Stimulated activated CD4-positive, alpha-beta T cell treated with anti-CD3 and anti-CD28 coated beads, Interleukin-1b, Interleukin-23, amount 100 ng/mL, for 24 hours (primary cell): ENCODE data around the gene HMGCS1.
"Not testable (repeated sequence)": the region's sequence is repeated elsewhere in the genome, so short reads cannot be mapped to it uniquely, and the experiment has no call there.

Experiments used
- DNase-seq, 4 experiments: peaks; one replicate each; pipeline ENCODE4 v3.0.0-alpha.2; 2020; ENCODE audit warnings: low read depth in 4 of 4, low spot score in 1 of 4

Gene HMGCS1

DNA sequence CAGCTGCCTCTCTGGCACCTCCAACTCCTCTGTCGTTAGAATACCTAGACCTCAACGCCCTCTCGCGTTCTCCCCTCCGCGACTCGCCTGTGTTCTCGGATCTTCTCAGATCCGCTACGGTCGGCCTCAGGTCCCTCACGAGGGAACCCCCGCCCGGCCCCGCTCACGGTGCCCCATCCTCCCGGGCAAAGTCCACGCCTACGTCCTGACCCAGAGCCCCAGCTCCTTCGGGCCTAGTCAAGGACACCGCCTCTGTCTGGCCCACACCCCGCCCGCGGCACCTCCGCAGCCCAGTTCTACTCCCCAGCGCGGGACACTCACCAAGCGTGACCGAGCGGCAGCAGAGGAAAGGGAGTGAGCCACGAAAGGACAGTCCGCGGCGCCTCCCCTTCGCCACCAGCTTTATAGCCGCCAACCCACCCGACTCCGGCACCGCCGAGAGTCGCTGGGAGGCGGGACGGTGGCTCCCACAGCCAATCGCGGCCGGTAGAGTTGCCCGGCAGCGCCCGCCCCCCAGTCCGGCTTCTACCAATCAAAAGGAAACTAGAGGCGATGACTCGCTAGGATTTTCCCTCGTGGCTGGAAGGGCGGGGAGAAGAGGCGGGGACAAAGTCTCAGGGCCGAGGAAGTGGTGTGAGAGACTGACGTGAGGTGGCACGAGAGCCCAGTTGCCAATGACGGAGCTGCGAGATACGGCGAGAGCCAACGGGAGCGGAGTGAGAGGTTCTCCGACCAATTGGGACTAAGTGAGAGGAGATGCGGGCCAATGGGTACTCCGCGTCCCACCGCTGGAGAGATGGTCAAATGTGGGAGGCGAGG lies at the start of gene HMGCS1:
TSS of gene HMGCS1 (minus strand) at position 378 of the 819 bp plus-strand sequence. CDS start 14,447 bp downstream, outside the sequence.
- peak; percentile 83 to 98 (median 92) for DNase-seq

DNA sequence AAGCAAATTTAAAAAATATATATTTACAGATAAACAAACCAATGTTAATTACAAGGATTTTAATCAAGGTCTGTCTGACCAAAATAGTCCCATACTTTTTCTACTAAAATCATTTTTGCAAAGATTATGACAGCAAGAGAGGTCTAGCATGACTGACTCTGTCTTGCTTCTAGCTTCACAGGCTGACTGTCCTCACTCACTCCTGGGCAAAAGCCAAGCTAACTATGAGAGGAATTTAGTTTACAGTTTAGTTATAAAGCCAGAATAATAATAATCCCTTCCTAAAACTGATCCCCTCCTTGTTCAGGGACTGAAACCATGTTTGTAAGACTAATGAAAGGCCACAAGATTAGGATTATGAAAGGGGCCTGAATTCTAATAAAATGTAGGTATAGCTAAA lies 45.5 kb upstream of the HMGCS1 start:
- DNase-seq = no peak

DNA sequence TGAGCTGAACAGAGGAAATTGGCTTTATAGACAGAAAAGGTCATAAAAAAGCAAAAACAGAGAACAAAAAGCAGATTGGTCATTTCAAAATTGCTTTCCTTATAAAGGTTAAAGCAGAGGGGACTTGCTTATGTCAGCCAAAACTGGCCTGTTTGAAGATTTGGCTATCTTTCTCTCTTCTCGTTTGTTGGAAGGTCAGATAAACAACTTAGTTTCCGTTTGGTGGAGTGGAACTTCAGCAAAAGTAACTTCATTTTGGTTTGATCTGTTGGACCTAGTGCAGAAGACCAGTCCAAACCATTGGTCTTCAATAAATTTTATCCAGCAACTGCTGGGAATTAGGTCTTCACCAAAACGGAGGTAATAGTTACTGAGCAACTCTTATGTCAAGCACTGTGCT lies 45.1 kb upstream of the HMGCS1 start:
- DNase-seq = no peak

DNA sequence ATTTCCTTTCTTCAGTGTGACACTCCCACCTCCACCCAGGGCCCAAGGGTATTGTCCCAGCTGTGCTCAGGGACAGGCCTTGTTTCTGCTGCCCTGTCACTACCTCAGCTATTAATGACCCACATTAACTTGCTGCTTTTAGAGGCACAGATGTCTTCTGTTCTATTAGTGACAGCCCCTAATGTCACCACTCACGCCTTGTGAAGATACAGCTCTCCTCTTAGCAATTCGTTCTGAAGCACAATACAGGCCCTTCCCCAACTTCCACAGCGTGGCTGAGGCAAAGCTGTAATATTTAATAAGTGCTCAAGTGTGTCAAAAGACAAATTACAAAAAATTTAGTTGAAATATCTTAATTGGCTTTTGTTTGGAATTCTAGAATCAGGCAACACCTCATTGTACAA lies 44.7 kb upstream of the HMGCS1 start:
- no peak for DNase-seq

DNA sequence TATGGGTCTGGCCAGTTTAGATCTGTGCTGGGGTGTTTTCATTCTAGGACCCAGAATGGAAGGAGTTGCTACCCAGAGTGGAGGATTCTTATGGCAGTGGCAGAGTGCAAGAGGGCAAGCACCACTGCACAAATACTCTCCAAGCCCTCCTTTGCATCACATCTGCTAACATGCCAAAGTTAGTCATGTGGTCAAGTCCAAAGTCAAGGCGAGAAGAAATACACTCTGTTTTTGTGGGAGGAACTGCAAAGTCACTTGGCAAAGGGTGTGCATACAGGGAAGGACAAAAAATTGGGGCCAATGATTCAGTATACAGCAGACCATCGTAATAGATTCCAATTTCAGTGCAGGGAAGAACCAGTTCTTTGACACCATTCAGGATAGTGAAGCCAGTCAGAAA lies 43.9 kb upstream of the HMGCS1 start:
- no peak for DNase-seq

DNA sequence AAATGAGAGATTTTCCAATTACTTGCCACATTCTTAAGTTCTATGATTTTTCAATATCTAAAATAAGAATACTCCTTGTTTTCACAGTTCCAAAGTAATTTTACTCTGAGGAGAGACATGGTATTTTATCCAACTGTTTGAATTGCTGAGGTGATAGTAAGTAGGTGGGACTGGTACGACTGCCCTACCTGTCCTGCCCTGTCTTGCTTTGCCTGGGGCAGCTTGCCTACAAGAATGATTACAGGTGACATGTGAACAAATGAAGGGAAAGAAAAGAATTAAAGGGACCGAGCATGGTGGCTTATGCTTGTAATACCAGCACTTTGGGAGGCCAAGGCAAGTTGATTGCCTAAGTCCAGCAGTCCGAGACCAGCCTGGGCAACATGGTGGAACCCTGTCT lies 41.6 kb upstream of the HMGCS1 start:
- DNase-seq = no peak

DNA sequence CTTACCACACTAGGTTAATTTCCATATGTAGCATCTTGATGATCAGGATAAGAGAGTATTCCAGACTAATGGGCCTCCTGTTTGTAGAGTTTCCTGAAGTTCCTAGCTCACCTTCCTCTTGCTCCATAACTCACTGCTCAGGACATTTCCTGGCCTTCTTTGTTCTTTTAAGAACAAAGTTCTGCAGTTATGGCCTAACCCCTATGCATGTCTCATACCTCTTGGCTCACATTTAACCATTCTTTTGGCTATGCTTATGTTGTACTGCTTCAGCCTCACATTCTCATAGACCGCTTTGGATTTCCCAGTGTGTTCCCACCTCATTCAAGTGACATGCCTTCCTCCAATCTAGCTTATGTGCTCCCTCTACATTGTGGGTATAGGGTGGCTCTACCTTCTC lies 40.5 kb upstream of the HMGCS1 start:
- DNase-seq = no peak

DNA sequence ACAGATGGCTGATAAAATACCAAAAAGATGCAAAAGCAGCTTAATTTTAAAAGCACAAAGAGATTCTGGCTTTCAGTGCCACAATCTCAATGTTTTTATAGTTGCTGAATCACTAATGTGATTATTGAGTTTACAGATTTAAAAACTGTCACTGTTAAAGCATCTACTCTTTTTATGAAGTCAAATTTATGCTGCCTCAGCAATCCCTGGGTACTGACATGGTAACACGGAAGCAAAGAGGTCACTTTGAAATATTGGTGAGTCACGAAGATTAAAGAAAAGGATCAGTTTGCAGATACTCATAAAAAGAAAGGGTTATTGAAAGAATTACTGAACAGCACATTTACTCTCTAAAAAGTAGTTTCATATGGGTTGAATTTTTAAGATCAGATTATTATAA lies 39.7 kb upstream of the HMGCS1 start:
- no peak for DNase-seq

DNA sequence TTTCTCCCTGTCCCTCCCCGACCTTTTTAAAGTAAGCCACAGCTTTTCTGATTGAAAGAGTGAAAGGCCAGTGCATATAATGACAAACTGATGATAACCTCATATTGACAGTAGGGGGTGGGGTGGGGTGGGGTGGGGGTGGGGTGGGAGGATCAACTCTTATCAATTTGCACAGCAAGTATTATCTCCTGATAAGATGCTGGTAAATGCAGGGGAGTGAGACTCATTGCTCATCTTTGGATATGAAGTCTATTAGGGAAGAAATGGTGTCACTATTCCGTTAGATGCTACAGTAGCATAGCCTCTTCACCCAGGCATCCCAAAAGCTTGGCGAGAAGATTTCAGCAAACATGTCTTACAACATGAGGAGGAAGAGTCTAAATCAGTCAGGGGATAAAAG lies 38.9 kb upstream of the HMGCS1 start:
- no peak for DNase-seq

DNA sequence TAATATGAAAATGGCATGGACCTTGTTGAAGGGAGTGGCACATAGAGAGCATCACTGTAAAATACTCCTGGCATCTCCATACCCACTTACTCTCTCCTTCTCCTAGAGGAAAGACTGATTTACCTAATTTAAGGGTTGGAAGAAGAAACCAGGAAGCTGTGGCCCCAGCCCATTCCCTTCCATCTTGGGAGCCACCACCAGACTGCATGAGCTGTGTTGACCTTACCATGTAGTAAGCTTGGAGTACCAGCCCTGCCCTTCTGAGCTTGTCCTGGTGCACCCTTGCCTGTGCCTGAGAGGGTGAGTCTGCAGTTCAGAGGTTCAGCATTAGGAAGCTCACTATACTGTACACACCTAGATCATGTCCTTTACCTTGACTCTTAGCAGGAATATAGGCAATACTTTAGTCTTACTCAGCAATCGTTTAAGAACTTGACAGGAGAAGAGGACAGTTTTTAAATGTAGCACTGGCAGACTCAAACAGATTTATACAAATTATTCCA lies 35.7 kb upstream of the HMGCS1 start:
- no peak for DNase-seq

DNA sequence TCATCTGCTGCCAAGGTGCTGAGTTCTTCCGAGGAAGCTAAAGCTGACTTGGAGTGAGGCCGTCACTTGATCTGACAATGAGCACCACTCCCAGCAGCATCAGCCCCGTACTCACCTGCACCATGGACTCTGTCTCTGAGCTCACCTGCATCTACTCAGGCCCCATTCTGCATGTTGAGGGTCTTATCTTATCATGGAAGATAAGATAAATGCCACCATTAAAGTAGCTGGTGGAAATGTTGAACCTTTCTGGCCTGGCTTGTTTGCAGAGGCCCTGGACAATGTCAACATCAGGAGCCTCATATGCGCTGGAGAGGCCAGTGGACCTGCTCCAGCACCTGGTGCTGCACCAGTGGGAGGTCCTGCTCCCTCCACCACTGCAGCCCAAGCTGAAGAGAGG lies 35.0 kb upstream of the HMGCS1 start:
- DNase-seq = no peak

DNA sequence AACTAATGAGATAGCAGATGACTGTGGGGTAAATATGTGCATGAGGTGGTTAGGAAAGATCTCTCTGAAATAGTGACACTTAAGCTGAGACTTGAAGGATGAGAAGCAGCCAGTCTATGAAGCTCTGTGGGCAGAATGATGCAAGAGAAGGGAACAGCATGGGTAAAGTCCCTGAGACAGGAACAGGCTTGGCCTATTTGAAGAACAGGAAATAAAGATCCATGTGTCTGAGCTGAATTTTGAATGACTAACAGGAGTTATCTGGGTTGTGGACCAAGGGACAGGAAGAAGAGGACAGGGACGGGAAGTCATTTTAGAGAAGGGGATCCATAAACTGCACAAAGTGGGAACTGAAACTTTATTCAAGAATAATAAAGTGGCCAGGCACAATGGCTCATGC lies 25.6 kb upstream of the HMGCS1 start:
- no peak for DNase-seq

DNA sequence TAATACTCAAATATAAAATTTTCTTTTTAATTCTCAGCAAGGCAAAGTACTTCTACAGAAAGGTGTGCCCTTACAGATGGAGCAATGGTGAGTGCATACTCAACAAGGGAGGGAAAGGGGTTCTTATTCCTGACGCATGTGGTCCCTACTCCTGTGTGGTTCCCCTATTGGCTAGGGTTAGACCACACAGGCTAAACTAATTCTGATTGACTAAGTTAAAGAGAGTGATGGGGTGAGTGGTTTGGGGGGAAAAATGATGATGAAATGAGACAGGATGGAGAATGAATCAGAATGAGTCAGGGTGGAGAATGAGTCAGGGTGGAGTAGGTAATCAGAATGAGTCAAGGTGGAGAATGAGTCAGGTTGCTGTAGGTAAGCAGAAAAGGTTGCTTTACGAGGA lies 22.9 kb upstream of the HMGCS1 start:
- DNase-seq = no peak

DNA sequence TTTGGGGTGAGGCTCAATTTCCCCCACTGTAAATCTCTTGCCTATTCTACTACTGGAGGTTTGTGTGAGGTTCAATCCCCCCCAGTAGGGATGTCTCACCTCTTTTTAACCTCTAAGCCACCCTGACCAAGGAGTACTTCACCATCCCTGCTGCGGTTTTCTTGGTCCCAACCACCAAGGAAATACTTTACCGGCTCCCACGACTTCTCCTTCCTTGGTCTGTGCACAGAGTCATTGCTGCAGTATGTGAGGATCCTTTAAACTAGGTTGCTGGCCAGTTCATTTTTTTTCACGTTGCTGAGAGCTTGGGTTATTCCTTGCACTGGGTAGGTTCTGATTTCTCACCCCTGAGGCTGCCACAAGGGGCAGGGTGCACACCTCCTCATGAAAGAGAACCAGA lies 22.5 kb upstream of the HMGCS1 start:
- DNase-seq = no peak

DNA sequence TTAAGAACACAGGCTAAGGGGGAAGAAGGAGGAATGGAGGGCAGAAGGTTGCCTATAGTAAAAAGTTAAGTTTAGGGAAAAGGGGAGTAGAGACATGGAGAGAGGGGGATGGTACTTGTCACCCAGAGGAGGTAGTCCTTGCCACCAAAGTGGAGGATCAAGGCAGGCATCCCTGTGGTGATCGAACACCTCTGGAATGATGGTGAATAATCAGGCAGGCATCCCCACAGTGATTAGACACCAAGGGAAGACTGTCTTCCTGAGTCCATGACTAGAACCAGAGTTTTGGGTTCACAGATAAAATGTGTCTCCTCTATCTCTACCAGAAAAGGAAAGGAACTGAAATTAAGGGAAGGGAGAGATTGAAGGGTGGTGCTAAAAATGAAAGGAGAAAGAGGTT lies 19.2 kb upstream of the HMGCS1 start:
- DNase-seq = no peak

DNA sequence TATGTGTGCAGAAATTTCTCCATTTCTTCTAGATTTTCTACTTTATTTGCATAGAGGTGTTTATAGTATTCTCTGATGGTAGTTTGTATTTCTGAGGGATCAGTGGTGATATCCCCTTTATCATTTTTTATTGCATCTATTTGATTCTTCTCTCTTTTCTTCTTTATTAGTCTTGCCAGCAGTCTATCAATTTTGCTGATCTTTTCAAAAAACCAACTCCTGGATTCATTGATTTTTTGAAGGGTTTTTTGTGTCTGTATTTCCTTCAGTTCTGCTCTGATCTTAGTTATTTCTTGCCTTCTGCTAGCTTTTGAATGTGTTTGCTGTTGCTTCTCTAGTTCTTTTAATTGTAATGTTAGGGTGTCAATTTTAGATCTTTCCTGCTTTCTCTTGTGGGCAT lies 12.4 kb upstream of the HMGCS1 start:
- DNase-seq = not testable (repeated sequence)

DNA sequence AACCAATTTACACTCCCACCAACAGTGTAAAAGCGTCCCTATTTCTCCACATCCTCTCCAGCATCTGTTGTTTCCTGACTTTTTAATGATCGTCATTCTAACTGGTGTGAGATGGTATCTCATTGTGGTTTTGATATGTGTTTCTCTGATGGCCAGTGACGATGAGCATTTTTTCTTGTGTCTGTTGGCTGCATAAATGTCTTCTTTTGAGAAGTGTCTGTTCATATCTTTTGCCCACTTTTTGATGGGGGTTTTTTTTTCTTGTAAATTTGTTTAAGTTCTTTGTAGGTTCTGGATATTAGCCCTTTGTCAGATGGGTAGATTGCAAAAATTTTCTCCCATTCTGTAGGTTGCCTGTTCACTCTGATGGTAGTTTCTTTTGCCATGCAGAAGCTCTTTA lies 10.3 kb upstream of the HMGCS1 start:
- not testable (repeated sequence) for DNase-seq

DNA sequence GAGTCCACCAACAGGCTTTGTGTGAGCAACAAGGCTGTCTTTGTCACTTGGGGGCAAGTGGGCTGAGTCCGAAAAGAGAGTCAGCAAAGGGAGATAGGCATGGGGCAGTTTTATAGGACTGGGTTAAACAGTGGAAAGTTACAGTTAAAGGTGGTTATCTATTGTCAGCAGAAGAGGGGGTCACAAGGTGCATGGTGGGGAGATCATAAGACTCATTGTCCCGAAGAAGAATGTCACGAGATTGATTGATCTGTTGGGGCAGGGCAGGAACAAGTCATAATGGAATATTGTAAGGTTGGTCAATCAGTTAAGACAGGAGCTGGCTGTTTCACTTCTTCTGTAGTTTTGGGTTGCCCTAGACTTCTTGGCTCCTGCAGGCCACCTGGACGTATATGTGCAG lies 7.6 kb upstream of the HMGCS1 start:
- DNase-seq = no peak

DNA sequence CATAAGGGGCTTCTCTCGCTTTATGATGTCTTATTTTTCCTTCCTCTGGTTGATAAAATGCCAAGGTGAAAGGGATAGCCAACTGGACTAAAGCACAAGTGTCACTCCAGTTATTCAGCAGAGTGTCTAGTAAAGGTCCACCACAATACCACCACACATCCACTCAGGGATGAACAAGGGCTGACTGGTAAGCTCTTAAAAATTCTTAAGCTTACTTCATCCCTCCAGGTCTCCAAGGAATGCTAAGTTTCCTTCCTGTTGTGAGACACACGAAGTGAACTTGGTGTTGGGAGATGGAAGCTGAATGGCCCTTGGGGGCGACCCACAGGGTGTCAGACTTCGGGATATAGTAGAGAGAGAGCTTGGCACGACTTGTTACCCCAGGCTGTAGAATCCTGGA lies 3.2 kb upstream of the HMGCS1 start:
- no peak for DNase-seq

DNA sequence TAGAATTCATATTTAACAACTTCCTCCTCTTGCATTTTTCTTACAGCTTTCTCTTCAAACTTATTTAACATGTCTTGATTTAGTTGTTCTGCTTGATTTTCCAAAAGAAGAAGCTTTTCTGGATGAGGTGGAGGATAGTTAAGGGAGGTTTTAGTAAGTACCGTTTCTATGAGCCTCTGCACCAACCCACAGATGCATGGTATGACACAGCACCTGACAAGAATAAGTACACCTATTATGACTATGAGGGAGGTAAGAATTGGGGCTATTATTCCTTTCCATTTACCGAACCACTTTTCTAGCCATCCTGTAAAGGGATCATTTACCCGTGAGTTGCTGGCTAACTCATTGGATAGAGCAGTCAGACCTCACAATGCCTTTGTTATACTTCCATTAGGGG lies 2.5 kb upstream of the HMGCS1 start:
- DNase-seq = no peak

DNA sequence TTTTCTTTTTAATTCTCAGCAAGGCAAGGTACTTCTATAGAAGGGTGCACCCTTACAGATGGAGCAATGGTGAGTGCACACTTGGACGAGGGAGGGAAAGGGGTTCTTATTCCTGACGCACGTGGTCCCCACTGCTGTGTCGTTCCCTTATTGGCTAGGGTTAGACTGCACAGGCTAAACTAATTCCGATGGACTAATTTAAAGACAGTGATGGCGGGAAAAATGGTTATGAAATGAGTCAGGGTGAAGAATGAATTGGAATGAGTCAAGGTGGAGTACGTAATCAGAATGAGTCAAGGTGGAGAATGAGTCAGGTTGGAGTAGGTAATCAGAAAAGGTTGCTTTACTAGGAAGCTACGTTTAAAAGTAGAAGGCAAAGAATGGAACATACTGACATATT lies 2.1 kb upstream of the HMGCS1 start:
- DNase-seq = no peak

DNA sequence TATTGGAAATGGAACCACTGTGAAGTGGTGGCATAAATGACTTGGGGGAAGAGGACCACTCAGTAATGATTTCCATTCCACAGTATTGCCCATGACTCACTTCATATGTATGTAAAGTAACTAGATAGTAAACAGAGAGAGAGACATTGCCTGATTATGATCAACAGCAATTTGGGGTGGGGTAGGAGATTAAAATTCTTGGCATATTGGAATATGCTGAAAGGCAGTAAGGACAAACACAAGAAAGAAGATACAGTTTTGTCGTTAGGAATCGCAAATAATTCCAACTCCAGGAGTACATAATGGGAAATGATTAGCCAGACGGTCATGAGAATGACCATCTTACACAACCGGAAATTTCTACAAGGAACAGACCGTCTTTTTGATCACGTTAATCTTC lies 1.5 kb upstream of the HMGCS1 start:
- no peak for DNase-seq

DNA sequence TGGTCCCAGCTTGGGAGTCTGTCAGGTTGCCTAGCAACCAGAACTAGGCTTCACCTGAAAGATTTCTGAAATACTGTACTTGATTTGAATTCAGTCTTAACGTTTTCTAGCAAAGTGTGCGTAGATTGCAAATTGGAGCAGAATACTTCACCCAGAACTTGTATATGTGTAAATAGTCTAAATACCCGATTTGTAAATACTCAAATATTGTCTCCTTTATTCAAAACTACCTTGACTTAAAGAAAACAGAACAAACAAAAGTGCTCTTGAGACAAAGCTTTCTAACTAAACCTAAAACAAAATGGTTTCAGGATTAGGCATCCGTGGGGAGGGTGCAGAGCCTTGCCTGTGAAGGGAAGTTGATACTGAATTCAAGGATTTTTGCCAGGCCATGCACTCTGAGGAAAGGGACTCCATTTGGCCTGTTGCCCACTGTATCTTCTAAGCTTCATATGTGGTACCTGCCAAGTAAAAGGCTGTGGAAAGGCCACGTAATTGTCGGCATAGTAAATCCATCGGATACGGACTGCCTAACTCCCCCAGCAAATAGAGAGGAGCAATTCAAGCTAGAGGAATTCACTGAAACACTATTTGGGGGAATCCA lies 744 bp upstream of the HMGCS1 start:
- DNase-seq = no peak
